Upper lobe of right lung (tissue), 1 donor: ENCODE measurements around the gene ECEL1. TPM values are rescaled to one million over a fixed set of nuclear protein-coding genes. Genes with fewer than 3 reads are reported as not detected.

Experiments
- ATAC-seq: fragments of 200-7000 bp; cut with Tn5 transposase; one replicate; pipeline ENCODE4 v1.9.1; 2020; ENCODE audit warnings: mild to moderate bottlenecking, moderate library complexity
- DNase-seq: peaks from one replicate; pipeline ENCODE4 v3.0.0-alpha.2; 2020
- H3K27ac ChIP-seq: fragments of 200-600 bp; one replicate; pipeline ENCODE4 v1.8.0; 2022
- H3K27me3 ChIP-seq: fragments of 200-600 bp; one replicate; pipeline ENCODE4 v1.8.0; 2022; ENCODE audit warnings: mild to moderate bottlenecking
- H3K36me3 ChIP-seq: fragments of 200-600 bp; one replicate; pipeline ENCODE4 v1.8.0; 2022
- H3K4me1 ChIP-seq: fragments of 200-600 bp; one replicate; pipeline ENCODE4 v1.8.0; 2022
- H3K4me3 ChIP-seq: fragments of 200-600 bp; one replicate; pipeline ENCODE4 v1.8.0; 2022; ENCODE audit warnings: mild to moderate bottlenecking
- H3K9me3 ChIP-seq: fragments of 200-600 bp; one replicate; pipeline ENCODE4 v1.8.0; 2022
- intact Hi-C: fragments of 100-400 bp; cut with DNase I; formaldehyde crosslinking; loops from one replicate; pipeline ENCODE4 v1.11.0; 2022
- total RNA-seq: library from RNA; stranded (reverse); fragmentation: NEBNext Ultra II Directional; extraction: Animal tissue kit (Norgen Biotek cat#: 25700); gene quantifications from one replicate; pipeline ENCODE4 v1.2.1, GENCODE V29; 2021
- TF ChIP-seq, protein P1 (sequence below): fragments of 200-600 bp; IDR thresholded peaks from one replicate; pipeline ENCODE4 v1.8.0; 2022; ENCODE audit warnings: antibody characterized with exemption
- donor health status: DM: no; HTN: yes; CAD: no; lungs with severe emphysema.

ECEL1 gene
- total RNA-seq, 1 donor from 2014 or later, result not detected

- Histone ChIP-seq H3K4me1 (no peaks in the 10 kb centered on the region), H3K4me3 (no peak overlapping the region), H3K36me3 (no peaks in the 10 kb centered on the region), H3K9me3 (no peaks in the 10 kb centered on the region), H3K27me3 (peaks cover under 1% of the 10 kb centered on the region), H3K27ac (no peak overlapping the region)
- TF ChIP-seq, protein P1, sequence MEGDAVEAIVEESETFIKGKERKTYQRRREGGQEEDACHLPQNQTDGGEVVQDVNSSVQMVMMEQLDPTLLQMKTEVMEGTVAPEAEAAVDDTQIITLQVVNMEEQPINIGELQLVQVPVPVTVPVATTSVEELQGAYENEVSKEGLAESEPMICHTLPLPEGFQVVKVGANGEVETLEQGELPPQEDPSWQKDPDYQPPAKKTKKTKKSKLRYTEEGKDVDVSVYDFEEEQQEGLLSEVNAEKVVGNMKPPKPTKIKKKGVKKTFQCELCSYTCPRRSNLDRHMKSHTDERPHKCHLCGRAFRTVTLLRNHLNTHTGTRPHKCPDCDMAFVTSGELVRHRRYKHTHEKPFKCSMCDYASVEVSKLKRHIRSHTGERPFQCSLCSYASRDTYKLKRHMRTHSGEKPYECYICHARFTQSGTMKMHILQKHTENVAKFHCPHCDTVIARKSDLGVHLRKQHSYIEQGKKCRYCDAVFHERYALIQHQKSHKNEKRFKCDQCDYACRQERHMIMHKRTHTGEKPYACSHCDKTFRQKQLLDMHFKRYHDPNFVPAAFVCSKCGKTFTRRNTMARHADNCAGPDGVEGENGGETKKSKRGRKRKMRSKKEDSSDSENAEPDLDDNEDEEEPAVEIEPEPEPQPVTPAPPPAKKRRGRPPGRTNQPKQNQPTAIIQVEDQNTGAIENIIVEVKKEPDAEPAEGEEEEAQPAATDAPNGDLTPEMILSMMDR, result no peak
- DNase-seq (no peak), ATAC-seq (no peak)
- intact Hi-C loops, result no loop called here
Observed at GRCh38 chr2:232496501-232497270, 9.1 kb upstream of the ECEL1 start.

DNA sequence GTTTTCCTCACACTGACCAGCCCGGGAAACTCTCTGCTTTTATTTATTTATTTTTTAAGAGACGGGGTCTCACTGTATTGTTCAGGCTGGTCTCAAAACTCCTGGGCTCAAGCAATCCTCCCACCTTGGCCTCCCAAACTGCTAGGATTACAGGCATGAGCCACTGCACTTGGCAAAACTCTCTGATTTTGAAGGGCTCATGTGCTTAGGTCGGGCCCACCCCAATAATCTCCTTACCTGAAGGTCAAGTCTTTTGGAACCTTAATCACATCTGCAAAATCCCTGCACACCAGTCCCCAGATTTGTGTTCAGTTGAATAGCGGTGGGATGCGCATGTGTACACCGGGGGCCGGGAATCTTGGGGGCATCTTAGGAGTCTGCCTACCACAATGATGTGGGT is 7.7 kb upstream of the ECEL1 start:
- H3K36me3 ChIP-seq, result no peaks in the 10 kb centered on the region
- H3K4me1 ChIP-seq, result no peaks in the 10 kb centered on the region
- H3K27ac ChIP-seq, result no peak overlapping the region
- TF ChIP-seq, protein P1, result no peak
- H3K4me3 ChIP-seq, result no peak overlapping the region
- H3K9me3 ChIP-seq, result no peaks in the 10 kb centered on the region
- ATAC-seq (no peak), DNase-seq (no peak)
- intact Hi-C loops, result no loop called here
- H3K27me3 ChIP-seq, result no peaks in the 10 kb centered on the region

DNA sequence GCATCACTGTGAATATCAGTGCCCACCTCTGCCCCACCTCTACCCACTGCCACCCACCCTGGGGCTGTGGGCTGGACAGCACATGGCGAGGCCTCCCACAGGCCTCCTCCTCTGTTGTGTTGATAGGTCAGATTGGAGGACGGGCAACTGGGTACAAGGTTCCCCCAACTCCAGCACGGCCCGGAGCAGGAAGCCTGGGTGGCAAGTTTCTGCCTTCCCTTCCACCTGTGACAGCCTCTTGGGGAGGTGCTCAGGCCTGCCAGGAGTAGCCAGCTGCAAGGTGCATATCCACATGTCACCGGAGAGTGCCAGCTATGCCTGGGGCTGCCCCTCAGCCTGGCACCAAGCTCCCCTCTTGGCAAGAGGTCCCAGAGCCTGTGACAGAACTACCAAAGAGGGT is 6.9 kb upstream of the ECEL1 start:
- TF ChIP-seq, protein P1, result no peak
- Histone ChIP-seq H3K36me3 (no peaks in the 10 kb centered on the region), H3K27me3 (no peaks in the 10 kb centered on the region), H3K9me3 (no peaks in the 10 kb centered on the region), H3K4me1 (no peaks in the 10 kb centered on the region), H3K27ac (no peak overlapping the region), H3K4me3 (no peak overlapping the region)
- intact Hi-C loops, result no loop called here
- DNase-seq (no peak), ATAC-seq (no peak)

DNA sequence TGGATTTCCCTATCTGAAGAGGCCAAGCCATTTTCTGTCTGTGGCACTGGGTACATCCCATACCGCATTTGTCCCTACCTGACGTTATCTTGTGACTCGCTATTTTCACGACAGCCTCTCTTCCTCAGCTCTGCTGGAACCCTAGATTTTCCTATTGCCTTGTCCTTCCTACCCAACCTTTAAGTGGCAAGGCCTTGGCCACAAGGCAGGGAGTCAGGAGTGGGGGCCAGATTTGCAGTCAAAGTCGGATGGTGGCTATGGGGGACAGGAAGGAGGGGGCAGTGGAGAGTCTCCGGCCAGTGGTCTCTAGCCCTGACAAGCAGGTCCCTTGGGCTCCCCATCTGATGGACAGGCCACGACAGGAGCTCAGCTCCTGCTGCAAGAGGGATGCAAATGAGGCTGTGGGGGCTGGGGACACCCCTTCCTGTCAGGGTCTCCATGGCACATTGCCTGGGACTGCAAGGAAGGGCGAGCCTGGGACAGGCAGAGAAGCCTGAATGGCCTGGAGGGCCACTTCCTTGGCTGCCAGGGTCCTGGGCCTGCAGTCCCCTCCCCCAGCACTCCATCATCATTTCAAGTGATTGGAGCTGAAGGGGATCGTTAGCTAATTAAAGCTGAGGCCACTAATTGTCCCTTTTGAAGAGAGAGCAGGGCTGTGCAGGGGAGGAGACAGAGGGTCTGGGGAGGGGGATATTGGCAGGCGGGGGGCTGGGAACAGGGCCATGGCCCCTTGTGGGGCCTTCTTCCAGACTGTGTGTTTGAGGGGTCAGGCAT is 6.3 kb upstream of the ECEL1 start:
- intact Hi-C loops, result no loop called here
- Histone ChIP-seq H3K36me3 (no peaks in the 10 kb centered on the region), H3K27ac (no peak overlapping the region), H3K4me3 (no peak overlapping the region), H3K4me1 (no peaks in the 10 kb centered on the region), H3K27me3 (peaks cover 4% of the 10 kb centered on the region), H3K9me3 (no peaks in the 10 kb centered on the region)
- DNase-seq (no peak), ATAC-seq (no peak)
- TF ChIP-seq, protein P1, result no peak

GRCh38 chr2:232492963-232493700 is 5.5 kb upstream of the ECEL1 start:
- intact Hi-C loops, result no loop called here
- Histone ChIP-seq H3K27ac (no peak overlapping the region), H3K4me3 (no peak overlapping the region), H3K36me3 (no peaks in the 10 kb centered on the region), H3K27me3 (peaks cover 11% of the 10 kb centered on the region), H3K9me3 (no peaks in the 10 kb centered on the region), H3K4me1 (no peaks in the 10 kb centered on the region)
- no peak for DNase-seq
- no peak for ATAC-seq
- TF ChIP-seq, protein P1, result no peak
